ENCODE data around the gene CHRNA4.

GRCh38 chr20:63356511-63356910 is 4.6 kb downstream of the CHRNA4 start:
- no peak for TF ChIP-seq EZH2phosphoT487 (IDR thresholded peaks at IDR 0.05; ENCODE audit: borderline replicate concordance, low read length)
- no peak for TF ChIP-seq CTCF (IDR thresholded peaks at IDR 0.05; ENCODE audit: low read depth, low read length, poor library complexity, severe bottlenecking)

Measured in DOHH2 (cell line).